Immature natural killer cell (primary cell): Measurements from ENCODE around the gene ARL3. TPM values are rescaled to one million over a fixed set of nuclear protein-coding genes. Genes with fewer than 3 reads are reported as not detected.
"Not testable (repeated sequence)": the region's sequence is repeated elsewhere in the genome, so short reads cannot be mapped to it uniquely, and the experiment has no call there.

Experiments
- DNase-seq, 3 donors: peaks; one replicate each; pipeline ENCODE4 v3.0.0; 2022; ENCODE audit warnings: mixed read lengths in 1 of 3
- H3K27ac Mint-ChIP-seq, 6 donors: one replicate each; pipeline ENCODE4 v1.8.0; 2020; ENCODE audit warnings: mixed read lengths in 6 of 6, mild to moderate bottlenecking in 5 of 6, inconsistent platforms in 4 of 6, moderate library complexity in 3 of 6
- H3K27me3 Mint-ChIP-seq, 3 donors: one replicate each; pipeline ENCODE4 v1.8.0; 2020 to 2021; ENCODE audit warnings: low read depth in 3 of 3, mild to moderate bottlenecking in 3 of 3, mixed read lengths in 3 of 3, moderate library complexity in 3 of 3, inconsistent platforms in 1 of 3
- H3K36me3 Mint-ChIP-seq, 3 donors: one replicate each; pipeline ENCODE4 v1.8.0; 2020; ENCODE audit warnings: mixed read lengths in 3 of 3, inconsistent platforms in 2 of 3, mild to moderate bottlenecking in 2 of 3
- H3K4me1 Mint-ChIP-seq, 2 donors: one replicate each; pipeline ENCODE4 v1.8.0; 2020; ENCODE audit warnings: inconsistent platforms in 2 of 2, mild to moderate bottlenecking in 2 of 2, mixed read lengths in 2 of 2, moderate library complexity in 1 of 2
- H3K4me3 Mint-ChIP-seq, 5 donors: one replicate each; pipeline ENCODE4 v1.8.0; 2020; ENCODE audit warnings: mild to moderate bottlenecking in 5 of 5, mixed read lengths in 5 of 5, inconsistent platforms in 3 of 5, moderate library complexity in 3 of 5
- H3K9me3 Mint-ChIP-seq, 6 donors: one replicate each; pipeline ENCODE4 v1.8.0; 2020; ENCODE audit warnings: mild to moderate bottlenecking in 6 of 6, mixed read lengths in 6 of 6, inconsistent platforms in 4 of 6, moderate library complexity in 3 of 6
- polyA plus RNA-seq, 3 donors: library from polyadenylated mRNA; unstranded; fragments of 300-500 nt; fragmentation: Illumina TruSeq; gene quantifications; one replicate each; pipeline ENCODE4 v1.2.3, GENCODE V29; 2021

The ARL3 gene
- polyA plus RNA-seq, 3 donors from 2014 or later, result 2.6 to 3.9 (median 3.6) TPM

DNA sequence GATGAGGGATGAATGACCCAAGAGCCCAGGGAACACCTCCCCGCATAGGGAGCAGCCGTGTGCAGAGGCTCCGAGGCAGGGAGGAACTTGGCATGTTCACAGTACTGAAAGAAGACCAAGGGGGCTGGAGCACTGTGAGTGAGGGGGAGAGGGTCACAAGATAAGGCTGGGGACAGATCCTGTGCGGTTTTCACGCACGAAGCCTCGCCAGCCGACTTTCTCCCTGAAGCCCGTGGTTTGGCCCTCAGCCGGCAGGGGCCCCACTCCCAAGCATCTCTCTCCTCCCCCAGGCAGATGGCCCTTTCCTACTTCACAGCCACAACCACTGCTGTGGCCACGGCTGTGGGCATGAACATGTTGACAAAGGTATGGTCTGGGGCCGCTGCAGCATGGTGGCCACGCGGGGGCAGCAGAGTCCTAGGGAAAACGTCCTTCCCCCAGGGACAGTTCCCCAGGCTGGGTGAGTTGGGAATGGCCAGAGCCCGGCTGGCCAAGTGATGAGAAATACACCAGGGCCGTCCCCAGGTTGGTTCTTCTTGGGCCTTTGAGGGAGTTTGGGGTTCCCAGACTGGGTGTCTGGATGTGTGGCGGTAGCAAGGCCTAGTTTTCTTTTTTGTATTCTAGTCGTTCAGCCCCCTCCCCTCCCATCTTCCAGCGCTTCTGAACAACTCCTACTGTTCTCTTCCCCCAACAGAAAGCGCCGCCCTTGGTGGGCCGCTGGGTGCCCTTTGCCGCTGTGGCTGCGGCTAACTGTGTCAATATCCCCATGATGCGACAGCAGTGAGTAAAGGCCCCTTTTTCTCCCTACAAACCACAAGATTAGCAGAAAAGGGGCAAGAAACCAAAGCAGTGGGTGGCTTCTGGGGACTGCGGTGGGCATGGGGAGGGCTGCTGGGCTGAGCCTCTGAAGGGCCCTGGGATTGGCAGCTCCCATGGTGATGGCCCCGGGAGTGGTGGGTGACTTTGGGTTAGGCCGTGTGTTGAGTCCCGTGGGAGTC lies 15.1 kb upstream of the ARL3 start:
- Mint-ChIP-seq H3K4me1 (peaks cover 15 to 18% of the 10 kb centered on the region in 2 donors), H3K36me3 (peaks cover 6 to 40% (median 9%) of the 10 kb centered on the region in 3 donors), H3K9me3 (no peaks in the 10 kb centered on the region), H3K27ac (peak overlapping the region; percentile 6 to 68 (median 50)), H3K4me3 (peak overlapping the region in 2 of 5 donors; percentile 54 to 57), H3K27me3 (peaks cover 0 to 4% (median 2%) of the 10 kb centered on the region in 3 donors)
- peak; percentile 58 to 77 (median 72) for DNase-seq

- no peak for DNase-seq
- Mint-ChIP-seq H3K27ac (peak overlapping the region in 1 of 6 donors; percentile 67), H3K9me3 (no peaks in the 10 kb centered on the region), H3K4me3 (no peak overlapping the region), H3K4me1 (peaks cover 15 to 18% of the 10 kb centered on the region in 2 donors), H3K36me3 (peaks cover 5 to 29% (median 6%) of the 10 kb centered on the region in 3 donors), H3K27me3 (peaks cover 0 to 4% (median 2%) of the 10 kb centered on the region in 3 donors)
Observed at GRCh38 chr10:102727037-102727818, 13.0 kb upstream of the ARL3 start.

- Mint-ChIP-seq H3K27ac (peak overlapping the region in 1 of 6 donors; percentile 49), H3K27me3 (peaks cover 0 to 4% (median 2%) of the 10 kb centered on the region in 3 donors), H3K9me3 (no peaks in the 10 kb centered on the region), H3K4me1 (peaks cover 15 to 18% of the 10 kb centered on the region in 2 donors), H3K36me3 (peaks cover 5 to 24% (median 6%) of the 10 kb centered on the region in 3 donors), H3K4me3 (no peak overlapping the region)
- DNase-seq, result no peak
Observed at GRCh38 chr10:102726274-102726673, 12.1 kb upstream of the ARL3 start.

DNA sequence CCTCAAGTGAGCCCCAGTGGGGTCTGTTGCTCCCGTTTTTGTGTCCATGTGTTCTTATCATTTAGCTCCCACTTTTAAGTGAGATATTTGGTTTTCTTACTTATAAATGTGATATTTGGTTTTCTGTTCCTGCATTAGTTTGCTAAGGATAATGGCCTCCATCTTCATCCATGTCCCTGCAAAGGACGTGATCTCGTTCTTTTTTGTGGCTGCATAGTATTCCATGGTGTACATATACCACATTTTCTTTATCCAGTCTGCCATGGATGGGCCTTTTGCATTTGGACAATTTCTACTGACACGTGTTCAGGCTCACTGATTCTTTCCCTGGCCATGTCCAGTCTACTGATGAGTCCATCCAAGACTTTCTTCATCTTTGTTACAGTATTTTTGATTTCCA lies 9.8 kb upstream of the ARL3 start:
- no peaks in the 10 kb centered on the region for H3K9me3 Mint-ChIP-seq

DNA sequence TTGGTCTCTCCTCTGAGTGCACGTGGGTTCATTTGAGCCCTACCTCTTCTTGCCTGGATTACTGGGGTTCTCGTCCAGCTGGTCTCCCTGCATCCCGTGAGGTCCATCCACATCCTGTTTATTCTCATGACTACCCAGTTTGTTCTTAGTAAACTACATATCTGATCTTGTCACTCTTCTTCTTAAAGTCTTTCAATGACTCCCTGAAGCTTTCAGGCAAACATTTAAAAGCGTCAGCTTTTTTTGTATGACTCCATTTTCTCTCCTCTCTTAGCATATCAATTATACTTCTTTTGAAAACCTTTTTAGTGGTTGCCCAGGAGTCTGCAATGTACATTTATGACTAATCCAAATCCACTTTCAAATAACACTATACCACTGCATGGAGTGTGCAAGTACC lies 7.8 kb upstream of the ARL3 start:
- no peaks in the 10 kb centered on the region for H3K4me1 Mint-ChIP-seq
- peaks cover 0 to 1% (median 0%) of the 10 kb centered on the region in 3 donors for H3K27me3 Mint-ChIP-seq
- peaks cover 5 to 18% (median 10%) of the 10 kb centered on the region in 3 donors for H3K36me3 Mint-ChIP-seq
- no peak overlapping the region for H3K4me3 Mint-ChIP-seq
- no peak overlapping the region for H3K27ac Mint-ChIP-seq
- H3K9me3 Mint-ChIP-seq, result no peaks in the 10 kb centered on the region
- DNase-seq, result no peak

More for the DNA sequence above, 9.8 kb upstream of the ARL3 start:
- Mint-ChIP-seq H3K27me3 (peaks cover 0 to 4% (median 2%) of the 10 kb centered on the region in 3 donors), H3K4me1 (peaks cover 5 to 7% of the 10 kb centered on the region in 2 donors), H3K27ac (no peak overlapping the region), H3K4me3 (no peak overlapping the region), H3K36me3 (peaks cover 5 to 27% (median 10%) of the 10 kb centered on the region in 3 donors)
- no peak for DNase-seq

DNA sequence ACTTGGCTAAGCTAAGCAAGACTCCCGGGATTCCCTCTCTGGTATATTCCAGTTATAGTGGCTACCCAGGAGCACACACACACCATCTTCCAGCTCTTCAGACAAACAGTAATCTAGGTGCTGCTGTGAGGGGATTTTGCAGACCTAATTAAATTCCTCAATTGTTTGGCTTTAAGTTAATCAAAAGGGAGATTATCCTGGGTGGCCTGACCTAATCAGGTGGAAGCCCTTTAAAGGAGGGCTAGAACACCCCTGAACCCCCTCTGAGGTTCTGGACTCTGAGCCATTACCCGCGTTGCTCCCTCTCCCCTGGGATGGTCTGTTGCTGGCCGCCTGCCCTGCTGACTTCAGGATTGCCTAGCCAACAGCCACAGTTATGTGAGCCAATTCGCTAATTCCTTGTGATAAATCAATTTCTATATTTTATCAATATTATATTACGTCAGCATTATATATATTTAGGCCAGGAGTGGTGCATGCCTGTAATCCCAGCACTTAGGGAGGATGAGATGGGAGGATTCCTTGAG lies 6.6 kb upstream of the ARL3 start:
- no peak overlapping the region for H3K27ac Mint-ChIP-seq
- peaks cover 0 to 1% (median 0%) of the 10 kb centered on the region in 3 donors for H3K27me3 Mint-ChIP-seq
- peaks cover 5 to 11% (median 10%) of the 10 kb centered on the region in 3 donors for H3K36me3 Mint-ChIP-seq
- H3K4me1 Mint-ChIP-seq, result peaks cover 5 to 6% of the 10 kb centered on the region in 2 donors
- H3K4me3 Mint-ChIP-seq, result no peak overlapping the region
- no peaks in the 10 kb centered on the region for H3K9me3 Mint-ChIP-seq
- DNase-seq, result no peak

- DNase-seq, result no peak
- H3K27ac Mint-ChIP-seq, result no peak overlapping the region
- peaks cover 5 to 11% (median 10%) of the 10 kb centered on the region in 3 donors for H3K36me3 Mint-ChIP-seq
- H3K27me3 Mint-ChIP-seq, result peaks cover 0 to 1% (median 0%) of the 10 kb centered on the region in 3 donors
- no peak overlapping the region for H3K4me3 Mint-ChIP-seq
- H3K9me3 Mint-ChIP-seq, result no peaks in the 10 kb centered on the region
- H3K4me1 Mint-ChIP-seq, result peaks cover 7 to 8% of the 10 kb centered on the region in 2 donors
Observed at GRCh38 chr10:102720337-102720736, 6.1 kb upstream of the ARL3 start.

- Mint-ChIP-seq H3K27ac (no peak overlapping the region), H3K4me1 (peaks cover 13 to 18% of the 10 kb centered on the region in 2 donors)
Observed at GRCh38 chr10:102718220-102718619, 4.0 kb upstream of the ARL3 start.

DNA sequence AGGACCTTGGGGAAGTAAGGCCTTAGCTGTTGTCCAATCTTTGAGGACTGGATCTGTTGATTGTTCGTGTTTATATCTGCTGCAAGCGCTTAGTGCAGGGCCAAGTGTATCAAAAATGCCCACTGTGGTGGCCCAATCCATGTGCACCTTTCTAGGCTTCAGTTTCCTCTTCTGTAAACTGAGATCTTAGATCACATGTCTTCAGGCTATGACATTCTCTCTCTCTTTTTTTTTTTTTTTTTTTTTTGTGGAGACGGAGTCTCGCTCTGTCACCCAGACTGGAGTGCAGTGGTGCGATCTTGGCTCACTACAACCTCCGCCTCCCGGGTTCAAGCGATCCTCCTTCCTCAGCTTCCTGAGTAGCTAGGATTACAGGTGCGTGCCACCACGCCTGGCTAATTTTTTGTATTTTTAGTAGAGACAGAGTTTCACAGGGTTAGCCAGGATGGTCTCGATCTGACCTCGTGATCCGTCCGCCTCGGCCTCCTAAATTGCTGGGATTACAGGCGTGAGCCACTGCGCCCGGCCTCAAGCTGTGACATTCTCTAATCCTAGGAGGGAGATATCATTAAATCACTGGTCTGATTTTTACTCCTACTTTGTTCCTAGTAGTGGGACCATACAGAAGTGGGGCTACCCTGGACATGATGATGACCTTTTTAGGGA lies 2.8 kb upstream of the ARL3 start:
- not testable (repeated sequence) for DNase-seq, H3K4me3 Mint-ChIP-seq, H3K27me3 Mint-ChIP-seq, H3K36me3 Mint-ChIP-seq, H3K9me3 Mint-ChIP-seq
- Mint-ChIP-seq H3K27ac (peak overlapping the region in 1 of 6 donors; percentile 11), H3K4me1 (peaks cover 23 to 24% of the 10 kb centered on the region in 2 donors)

More at GRCh38 chr10:102718220-102718619, 4.0 kb upstream of the ARL3 start:
- Mint-ChIP-seq H3K36me3 (peaks cover 0 to 6% (median 4%) of the 10 kb centered on the region in 3 donors), H3K9me3 (no peaks in the 10 kb centered on the region), H3K27me3 (peaks cover 1 to 3% (median 1%) of the 10 kb centered on the region in 3 donors), H3K4me3 (no peak overlapping the region)
- DNase-seq, result no peak

- Mint-ChIP-seq H3K27me3 (peaks cover 1 to 6% (median 3%) of the 10 kb centered on the region in 3 donors), H3K36me3 (peaks cover 0 to 6% (median 4%) of the 10 kb centered on the region in 3 donors), H3K9me3 (no peaks in the 10 kb centered on the region), H3K4me3 (peak overlapping the region; percentile 32 to 86 (median 59)), H3K27ac (peak overlapping the region in 3 of 6 donors; percentile 4 to 23 (median 15)), H3K4me1 (peaks cover 24% of the 10 kb centered on the region in 2 donors)
- DNase-seq, result no peak
Observed at GRCh38 chr10:102715880-102716279, 1.7 kb upstream of the ARL3 start.

DNA sequence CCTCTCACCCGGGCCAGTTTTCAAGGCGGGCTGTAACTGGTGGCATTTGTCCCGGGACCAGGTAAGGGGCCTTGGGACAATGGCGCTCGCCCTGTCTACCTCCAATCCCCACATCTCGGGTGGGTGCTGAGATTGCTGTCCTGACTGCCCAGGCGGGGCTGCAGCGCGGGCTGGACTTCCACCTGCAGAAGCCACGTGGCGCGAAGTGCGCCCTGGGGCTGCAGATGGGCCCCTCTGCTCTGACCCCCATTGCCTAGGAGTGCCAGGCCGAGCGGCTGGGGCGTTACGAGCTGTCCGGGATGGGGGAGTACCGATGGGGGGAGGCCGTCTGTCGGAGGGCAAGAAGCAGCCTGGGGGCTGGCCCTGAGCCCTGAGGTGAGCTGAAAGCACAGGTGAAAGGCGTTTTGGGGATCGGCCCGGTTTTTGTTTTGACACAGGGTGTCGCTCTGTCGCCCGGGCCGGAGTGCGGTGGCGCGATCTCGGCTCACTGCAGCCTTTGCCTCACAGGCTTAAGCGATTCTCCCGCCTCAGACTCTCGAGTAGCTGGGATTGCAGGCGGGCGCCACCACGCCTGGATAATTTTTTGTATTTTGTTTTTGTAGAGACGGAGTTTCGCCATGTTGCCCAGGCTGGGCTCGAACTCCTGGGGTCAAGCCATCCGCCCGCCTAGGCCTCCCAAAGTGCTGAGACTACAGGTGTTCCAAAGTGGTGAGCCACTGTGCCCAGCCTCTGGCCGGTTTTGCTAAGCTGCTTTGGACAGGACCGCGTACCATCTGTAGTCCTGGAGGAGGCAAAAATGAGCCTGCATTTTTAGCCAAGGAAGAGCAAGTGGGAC lies 641 bp upstream of the ARL3 start, which contains the start of gene SFXN2:
SFXN2 (plus strand) TSS at position 16 of the 835 bp plus-strand sequence. CDS start 12,001 bp downstream, outside the sequence.
- no peak for DNase-seq
- Mint-ChIP-seq H3K4me3 (peak within 1 kb of the TSS; percentile 86 to 97 (median 91)), H3K4me1 (peaks cover 24 to 29% of the 10 kb centered on the region in 2 donors), H3K27me3 (peaks cover 1 to 6% (median 5%) of the 10 kb centered on the region in 3 donors), H3K9me3 (no peaks in the 10 kb centered on the region), H3K36me3 (peaks cover 0 to 6% (median 4%) of the 10 kb centered on the region in 3 donors), H3K27ac (peak within 1 kb of the TSS; percentile 57 to 93 (median 87))

- peaks cover 24 to 29% of the 10 kb centered on the region in 2 donors for H3K4me1 Mint-ChIP-seq
- peak overlapping the region; percentile 86 to 97 (median 91) for H3K4me3 Mint-ChIP-seq
- DNase-seq, result no peak
- no peaks in the 10 kb centered on the region for H3K9me3 Mint-ChIP-seq
- H3K27ac Mint-ChIP-seq, result peak overlapping the region; percentile 57 to 93 (median 87)
- peaks cover 0 to 6% (median 5%) of the 10 kb centered on the region in 3 donors for H3K27me3 Mint-ChIP-seq
- H3K36me3 Mint-ChIP-seq, result peaks cover 0 to 3% (median 0%) of the 10 kb centered on the region in 3 donors
Observed at GRCh38 chr10:102713539-102713813, 721 bp downstream of the ARL3 start.
